DND-41 (cell line): ENCODE results near the gene CFAP100.

Experiments
- EZH2 ChIP-seq: IDR thresholded peaks from 3 replicates; pipeline ENCODE4 v1.6.1; 2012; ENCODE audit warnings: borderline replicate concordance, low read depth, mild to moderate bottlenecking, moderate library complexity, low read length, inconsistent platforms; ENCODE audit not compliant: severe bottlenecking
- TF ChIP-seq, protein P1 (sequence below): IDR thresholded peaks from 2 replicates; pipeline ENCODE4 v1.5.1; 2012; ENCODE audit warnings: borderline replicate concordance, low read length, moderate library complexity, mild to moderate bottlenecking; ENCODE audit not compliant: poor library complexity, severe bottlenecking; ENCODE audit errors: extremely low read depth

DNA sequence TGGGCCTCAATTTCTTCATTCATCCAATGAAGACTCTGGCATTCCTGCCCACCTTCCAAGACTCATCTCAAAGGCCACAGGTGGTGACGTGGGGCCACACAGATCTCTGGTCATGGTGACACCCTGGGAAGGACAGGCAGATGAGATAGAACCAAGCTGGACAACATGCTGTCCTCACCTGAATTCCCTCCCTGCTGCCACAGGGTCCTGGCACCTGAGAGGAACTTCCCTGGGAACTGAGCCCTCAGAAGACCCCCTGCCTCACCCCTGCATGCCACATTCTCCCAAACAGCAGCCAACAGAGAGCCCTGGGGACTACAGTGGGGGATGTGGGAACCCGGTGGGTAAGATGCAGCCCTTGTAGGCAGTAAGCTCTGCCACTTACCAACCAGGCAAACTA is 48.2 kb upstream of the CFAP100 start:
- TF ChIP-seq, protein P1, sequence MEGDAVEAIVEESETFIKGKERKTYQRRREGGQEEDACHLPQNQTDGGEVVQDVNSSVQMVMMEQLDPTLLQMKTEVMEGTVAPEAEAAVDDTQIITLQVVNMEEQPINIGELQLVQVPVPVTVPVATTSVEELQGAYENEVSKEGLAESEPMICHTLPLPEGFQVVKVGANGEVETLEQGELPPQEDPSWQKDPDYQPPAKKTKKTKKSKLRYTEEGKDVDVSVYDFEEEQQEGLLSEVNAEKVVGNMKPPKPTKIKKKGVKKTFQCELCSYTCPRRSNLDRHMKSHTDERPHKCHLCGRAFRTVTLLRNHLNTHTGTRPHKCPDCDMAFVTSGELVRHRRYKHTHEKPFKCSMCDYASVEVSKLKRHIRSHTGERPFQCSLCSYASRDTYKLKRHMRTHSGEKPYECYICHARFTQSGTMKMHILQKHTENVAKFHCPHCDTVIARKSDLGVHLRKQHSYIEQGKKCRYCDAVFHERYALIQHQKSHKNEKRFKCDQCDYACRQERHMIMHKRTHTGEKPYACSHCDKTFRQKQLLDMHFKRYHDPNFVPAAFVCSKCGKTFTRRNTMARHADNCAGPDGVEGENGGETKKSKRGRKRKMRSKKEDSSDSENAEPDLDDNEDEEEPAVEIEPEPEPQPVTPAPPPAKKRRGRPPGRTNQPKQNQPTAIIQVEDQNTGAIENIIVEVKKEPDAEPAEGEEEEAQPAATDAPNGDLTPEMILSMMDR = no peak
- no peak for TF ChIP-seq EZH2
